Measurements from ENCODE around the gene LZTFL1.

Gene LZTFL1

DNA sequence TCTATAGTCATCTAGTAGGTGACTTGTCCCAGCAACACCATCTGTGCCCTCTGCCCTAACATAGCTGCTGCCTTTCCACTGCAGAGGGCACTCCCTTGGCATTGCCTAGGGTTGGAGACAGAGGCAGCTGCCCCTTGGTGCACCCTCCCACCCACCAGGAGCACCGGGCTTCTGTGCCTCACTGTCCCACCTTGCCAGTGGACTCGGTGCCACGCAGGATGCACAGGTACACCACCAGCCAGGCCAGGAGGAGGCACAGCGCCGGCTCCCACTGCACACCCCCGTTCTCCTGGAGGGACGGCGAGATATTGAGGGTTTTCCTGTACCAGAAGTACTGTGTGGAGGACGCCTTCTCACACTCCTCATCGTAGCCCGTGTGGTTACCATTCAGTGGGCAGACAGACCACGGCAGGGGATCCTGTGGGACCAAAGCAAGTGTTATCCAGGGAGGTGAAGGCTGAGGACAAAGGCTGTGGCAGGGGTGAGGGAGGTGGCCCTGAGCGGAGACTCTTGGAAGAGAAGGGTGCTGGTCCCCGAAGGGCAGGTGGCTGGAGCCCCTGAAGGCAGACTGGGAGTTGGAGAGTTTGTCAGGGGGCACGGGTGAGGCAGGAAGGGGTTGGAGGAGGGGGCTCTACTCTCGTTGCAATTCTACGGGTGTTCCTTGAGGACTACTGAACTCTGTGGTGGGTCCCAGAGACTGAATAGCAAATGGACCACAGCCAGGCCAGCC is 66.2 kb downstream of the LZTFL1 start:
- Histone ChIP-seq H3K36me3 (ENCODE audit: insufficient read depth) (no peaks in the 10 kb centered on the region), H3K4me1 (ENCODE audit: low read depth, poor library complexity, severe bottlenecking) (peaks cover 9% of the 10 kb centered on the region), H3K27me3 (ENCODE audit: insufficient read depth, low read depth) (no peaks in the 10 kb centered on the region), H3K4me2 (no peak overlapping the region), H2AFZ (ENCODE audit: low read depth) (no peak overlapping the region), H3K79me2 (ENCODE audit: insufficient read depth, low read depth) (no peaks in the 10 kb centered on the region), H4K20me1 (ENCODE audit: insufficient read depth) (no peaks in the 10 kb centered on the region), H3K4me3 (IDR thresholded peaks at IDR 0.05; ENCODE audit: insufficient read depth, low read depth, low read length) (no peak overlapping the region), H3K9ac (no peak overlapping the region), H3K27ac (no peak overlapping the region)
- TF ChIP-seq, protein P1, sequence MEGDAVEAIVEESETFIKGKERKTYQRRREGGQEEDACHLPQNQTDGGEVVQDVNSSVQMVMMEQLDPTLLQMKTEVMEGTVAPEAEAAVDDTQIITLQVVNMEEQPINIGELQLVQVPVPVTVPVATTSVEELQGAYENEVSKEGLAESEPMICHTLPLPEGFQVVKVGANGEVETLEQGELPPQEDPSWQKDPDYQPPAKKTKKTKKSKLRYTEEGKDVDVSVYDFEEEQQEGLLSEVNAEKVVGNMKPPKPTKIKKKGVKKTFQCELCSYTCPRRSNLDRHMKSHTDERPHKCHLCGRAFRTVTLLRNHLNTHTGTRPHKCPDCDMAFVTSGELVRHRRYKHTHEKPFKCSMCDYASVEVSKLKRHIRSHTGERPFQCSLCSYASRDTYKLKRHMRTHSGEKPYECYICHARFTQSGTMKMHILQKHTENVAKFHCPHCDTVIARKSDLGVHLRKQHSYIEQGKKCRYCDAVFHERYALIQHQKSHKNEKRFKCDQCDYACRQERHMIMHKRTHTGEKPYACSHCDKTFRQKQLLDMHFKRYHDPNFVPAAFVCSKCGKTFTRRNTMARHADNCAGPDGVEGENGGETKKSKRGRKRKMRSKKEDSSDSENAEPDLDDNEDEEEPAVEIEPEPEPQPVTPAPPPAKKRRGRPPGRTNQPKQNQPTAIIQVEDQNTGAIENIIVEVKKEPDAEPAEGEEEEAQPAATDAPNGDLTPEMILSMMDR (conservative IDR thresholded peaks at IDR 0.05; ENCODE audit: low read depth, low read length): no peak

DNA sequence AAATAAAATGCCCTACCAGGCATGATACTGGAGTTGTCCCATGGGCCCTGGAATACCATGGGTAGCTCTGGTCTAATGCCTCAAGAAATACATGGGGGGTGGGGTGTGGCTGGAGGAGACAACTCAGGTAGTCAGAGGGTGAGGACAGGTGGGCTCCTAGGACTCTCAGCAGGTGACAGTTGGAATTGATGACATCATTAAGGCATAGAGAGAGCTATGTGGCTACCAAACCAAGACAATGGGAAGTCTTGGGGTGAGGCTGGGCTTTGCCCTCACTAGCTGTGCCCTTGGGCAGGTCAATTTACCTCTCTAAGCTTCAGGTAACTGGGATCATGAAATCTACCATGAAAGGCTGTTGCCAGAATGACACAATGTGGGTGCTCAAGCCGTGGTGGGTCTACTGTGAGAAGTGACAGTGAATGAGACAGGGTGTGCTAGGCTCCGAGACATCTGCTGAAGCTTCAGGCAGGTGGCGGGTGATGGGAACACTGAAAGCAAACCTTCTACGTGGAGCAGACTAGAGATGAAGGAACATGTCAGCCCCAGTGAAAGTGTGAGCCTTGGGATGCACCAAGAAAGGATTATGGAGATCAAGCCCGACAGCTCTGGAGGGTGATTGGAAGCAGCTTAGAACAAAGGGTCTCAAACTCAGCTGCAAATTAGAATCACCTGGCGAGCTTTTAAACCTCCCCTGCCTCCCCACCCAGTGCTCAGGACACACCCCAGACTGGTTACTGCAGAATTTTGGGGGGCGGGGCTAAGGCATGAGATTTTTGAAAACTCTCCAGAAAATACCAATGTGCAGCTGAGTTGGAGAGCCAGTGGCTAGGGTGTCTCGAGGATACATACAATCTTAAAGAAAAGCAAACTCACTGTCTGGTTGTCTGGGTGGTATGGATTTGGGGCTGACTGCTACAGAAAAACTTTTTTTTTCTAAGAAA is 67.1 kb downstream of the LZTFL1 start:
- no peak overlapping the region for H3K4me3 ChIP-seq (IDR thresholded peaks at IDR 0.05; ENCODE audit: insufficient read depth, low read depth, low read length)
- H2AFZ ChIP-seq (ENCODE audit: low read depth): no peak overlapping the region
- peaks cover 9% of the 10 kb centered on the region for H3K4me1 ChIP-seq (ENCODE audit: low read depth, poor library complexity, severe bottlenecking)
- TF ChIP-seq, protein P1 (conservative IDR thresholded peaks at IDR 0.05; ENCODE audit: low read depth, low read length): no peak
- H3K79me2 ChIP-seq (ENCODE audit: insufficient read depth, low read depth): no peaks in the 10 kb centered on the region
- no peaks in the 10 kb centered on the region for H3K27me3 ChIP-seq (ENCODE audit: insufficient read depth, low read depth)
- no peak overlapping the region for H3K9ac ChIP-seq
- H3K4me2 ChIP-seq: no peak overlapping the region
- H4K20me1 ChIP-seq (ENCODE audit: insufficient read depth): no peaks in the 10 kb centered on the region
- H3K36me3 ChIP-seq (ENCODE audit: insufficient read depth): no peaks in the 10 kb centered on the region
- no peak overlapping the region for H3K27ac ChIP-seq

DNA sequence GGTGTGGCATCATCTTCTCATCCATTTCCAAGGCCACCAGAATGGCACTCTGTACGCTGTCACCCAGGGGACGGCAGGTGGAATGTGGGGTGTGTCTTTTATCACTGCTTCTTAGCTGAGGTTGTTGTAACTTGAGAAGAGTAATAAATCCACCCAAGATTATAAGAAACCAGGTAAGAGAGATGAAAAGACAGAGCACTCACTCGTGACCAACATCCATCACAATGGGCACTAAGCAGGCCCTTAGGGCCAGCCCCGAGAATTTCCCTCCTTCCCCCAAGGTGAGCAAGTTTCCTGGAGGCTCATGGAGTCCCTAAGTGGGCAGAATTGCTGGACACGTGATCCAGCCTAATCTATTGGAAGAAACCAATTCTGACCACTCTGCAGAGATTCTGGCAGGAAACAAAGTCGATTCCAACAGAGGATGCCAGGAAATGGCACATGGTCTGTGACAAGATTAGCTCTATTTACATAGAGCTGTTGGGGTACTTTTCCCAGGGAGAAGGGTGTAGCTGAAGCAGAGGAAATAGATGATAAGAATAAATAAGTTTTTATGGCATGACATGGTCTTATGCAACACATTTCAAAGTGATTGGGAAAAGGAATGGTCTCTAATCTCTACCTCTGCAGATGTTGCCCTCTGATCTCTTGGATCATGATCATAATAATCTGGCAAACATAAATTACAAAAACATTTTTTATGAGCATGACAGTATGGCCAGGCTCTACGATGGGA is 68.0 kb downstream of the LZTFL1 start:
- no peaks in the 10 kb centered on the region for H3K36me3 ChIP-seq (ENCODE audit: insufficient read depth)
- no peak overlapping the region for H3K27ac ChIP-seq
- no peak overlapping the region for H3K9ac ChIP-seq
- TF ChIP-seq, protein P1 (conservative IDR thresholded peaks at IDR 0.05; ENCODE audit: low read depth, low read length): no peak
- H3K79me2 ChIP-seq (ENCODE audit: insufficient read depth, low read depth): no peaks in the 10 kb centered on the region
- H3K27me3 ChIP-seq (ENCODE audit: insufficient read depth, low read depth): no peaks in the 10 kb centered on the region
- no peak overlapping the region for H2AFZ ChIP-seq (ENCODE audit: low read depth)
- no peak overlapping the region for H3K4me3 ChIP-seq (IDR thresholded peaks at IDR 0.05; ENCODE audit: insufficient read depth, low read depth, low read length)
- peaks cover 9% of the 10 kb centered on the region for H3K4me1 ChIP-seq (ENCODE audit: low read depth, poor library complexity, severe bottlenecking)
- no peaks in the 10 kb centered on the region for H4K20me1 ChIP-seq (ENCODE audit: insufficient read depth)
- no peak overlapping the region for H3K4me2 ChIP-seq
